Activated naive CD4-positive, alpha-beta T cell treated with anti-CD3 and anti-CD28 coated beads, Interleukin-2, amount 10 ng/mL, durations not matched to agents 7 days and 5 days (primary cell): ENCODE data around the gene KDSR.

ENCODE experiments used
- CTCF ChIA-PET: fragments of 350-600 bp; sonication (Branson Sonifier 250); formaldehyde crosslinking; loops from one replicate; lab custom pipeline; 2021; ENCODE audit warnings: antibody characterized with exemption; lab: Charles Lee
- DNase-seq: peaks from one replicate; pipeline ENCODE4 v3.0.0-alpha.2; 2020
- H3K27ac Mint-ChIP-seq: one replicate; pipeline ENCODE4 v1.8.0; 2021; ENCODE audit warnings: mild to moderate bottlenecking, moderate library complexity, mixed read lengths
- H3K27me3 Mint-ChIP-seq: one replicate; pipeline ENCODE4 v1.8.0; 2021; ENCODE audit warnings: mild to moderate bottlenecking, mixed read lengths
- H3K36me3 Mint-ChIP-seq: one replicate; pipeline ENCODE4 v1.8.0; 2021; ENCODE audit warnings: mixed read lengths
- H3K4me1 Mint-ChIP-seq: one replicate; pipeline ENCODE4 v1.8.0; 2021; ENCODE audit warnings: mixed read lengths
- H3K4me3 Mint-ChIP-seq: one replicate; pipeline ENCODE4 v1.8.0; 2021; ENCODE audit warnings: mild to moderate bottlenecking, moderate library complexity, mixed read lengths
- H3K9me3 Mint-ChIP-seq: one replicate; pipeline ENCODE4 v1.8.0; 2021; ENCODE audit warnings: mixed read lengths

KDSR gene

GRCh38 chr18:63302636-63303405, 64.2 kb downstream of the KDSR start:
- peak overlapping the region; percentile 8 for H3K4me3 Mint-ChIP-seq
- H3K9me3 Mint-ChIP-seq: no peaks in the 10 kb centered on the region
- DNase-seq: no peak
- H3K27ac Mint-ChIP-seq: peak overlapping the region; percentile 73
- H3K27me3 Mint-ChIP-seq: no peaks in the 10 kb centered on the region
- CTCF ChIA-PET: interaction anchor here (0.6 to 1.7 kb wide), 4 partner anchors 9 to 256 kb away, joined by 3 to 9 read pairs (median 4); no protein-coding TSS in a partner anchor
- peaks cover 83% of the 10 kb centered on the region for H3K36me3 Mint-ChIP-seq
- peaks cover 94% of the 10 kb centered on the region for H3K4me1 Mint-ChIP-seq

- Mint-ChIP-seq H3K36me3 (peaks cover 83% of the 10 kb centered on the region), H3K9me3 (no peaks in the 10 kb centered on the region), H3K27me3 (no peaks in the 10 kb centered on the region), H3K27ac (peak overlapping the region; percentile 73), H3K4me3 (no peak overlapping the region), H3K4me1 (peaks cover 94% of the 10 kb centered on the region)
- DNase-seq: no peak
- CTCF ChIA-PET: interaction anchor here (0.6 to 1.7 kb wide), 3 partner anchors 10 to 256 kb away, joined by 3 to 9 read pairs (median 5); no protein-coding TSS in a partner anchor
These were observed 64.8 kb downstream of the KDSR start for GRCh38 chr18:63302220-63302619.

GRCh38 chr18:63301434-63301833, 65.6 kb downstream of the KDSR start:
- no peaks in the 10 kb centered on the region for H3K9me3 Mint-ChIP-seq
- H3K27ac Mint-ChIP-seq: peak overlapping the region; percentile 42
- no peak overlapping the region for H3K4me3 Mint-ChIP-seq
- peaks cover 88% of the 10 kb centered on the region for H3K4me1 Mint-ChIP-seq
- peaks cover 79% of the 10 kb centered on the region for H3K36me3 Mint-ChIP-seq
- CTCF ChIA-PET: interaction anchor here (0.8 to 1.7 kb wide), 3 partner anchors 11 to 181 kb away, joined by 3 to 9 read pairs (median 5); no protein-coding TSS in a partner anchor
- no peak for DNase-seq
- no peaks in the 10 kb centered on the region for H3K27me3 Mint-ChIP-seq

GRCh38 chr18:63299837-63300745, 66.9 kb downstream of the KDSR start:
- no peaks in the 10 kb centered on the region for H3K27me3 Mint-ChIP-seq
- peak overlapping the region; percentile 31 for H3K4me3 Mint-ChIP-seq
- H3K36me3 Mint-ChIP-seq: peaks cover 83% of the 10 kb centered on the region
- peaks cover 88% of the 10 kb centered on the region for H3K4me1 Mint-ChIP-seq
- DNase-seq: peak; percentile 49
- no peaks in the 10 kb centered on the region for H3K9me3 Mint-ChIP-seq
- peak overlapping the region; percentile 87 for H3K27ac Mint-ChIP-seq
- CTCF ChIA-PET: interaction anchor here (0.8 to 3.1 kb wide), 3 partner anchors 18 to 169 kb away, joined by 3 to 25 read pairs (median 4); partner anchors contain the start of gene BCL2

- Mint-ChIP-seq H3K4me3 (peak overlapping the region; percentile 50), H3K36me3 (peaks cover 82% of the 10 kb centered on the region), H3K9me3 (no peaks in the 10 kb centered on the region), H3K4me1 (peaks cover 78% of the 10 kb centered on the region), H3K27ac (peak overlapping the region; percentile 87), H3K27me3 (no peaks in the 10 kb centered on the region)
- CTCF ChIA-PET: interaction anchor here (1.0 to 3.1 kb wide), 6 partner anchors 10 to 137 kb away, joined by 3 to 25 read pairs (median 4); partner anchors contain the start of gene BCL2
- DNase-seq: peak; percentile 65
These were observed 68.3 kb downstream of the KDSR start for GRCh38 chr18:63298400-63299365.

GRCh38 chr18:63297687-63298399, 69.2 kb downstream of the KDSR start:
- no peaks in the 10 kb centered on the region for H3K9me3 Mint-ChIP-seq
- H3K4me1 Mint-ChIP-seq: peaks cover 70% of the 10 kb centered on the region
- peaks cover 85% of the 10 kb centered on the region for H3K36me3 Mint-ChIP-seq
- peak overlapping the region; percentile 87 for H3K27ac Mint-ChIP-seq
- no peak for DNase-seq
- no peaks in the 10 kb centered on the region for H3K27me3 Mint-ChIP-seq
- no peak overlapping the region for H3K4me3 Mint-ChIP-seq
- CTCF ChIA-PET: interaction anchor here (1.1 to 3.1 kb wide), 5 partner anchors 10 to 136 kb away, joined by 3 to 25 read pairs (median 5); partner anchors contain the start of gene BCL2

- Mint-ChIP-seq H3K4me1 (peaks cover 31% of the 10 kb centered on the region), H3K36me3 (peaks cover 79% of the 10 kb centered on the region), H3K9me3 (no peaks in the 10 kb centered on the region), H3K27me3 (no peaks in the 10 kb centered on the region), H3K27ac (peak overlapping the region; percentile 31), H3K4me3 (no peak overlapping the region)
- DNase-seq: no peak
- CTCF ChIA-PET: no interaction called here
These were observed 73.1 kb downstream of the KDSR start for GRCh38 chr18:63293935-63294334.

- CTCF ChIA-PET: interaction anchor here (0.9 to 1.9 kb wide), 2 partner anchors 22 to 25 kb away, joined by 4 to 8 read pairs; no protein-coding TSS in a partner anchor
- H3K27ac Mint-ChIP-seq: peak overlapping the region; percentile 31
- no peak for DNase-seq
- no peaks in the 10 kb centered on the region for H3K9me3 Mint-ChIP-seq
- peaks cover 22% of the 10 kb centered on the region for H3K4me1 Mint-ChIP-seq
- H3K36me3 Mint-ChIP-seq: peaks cover 71% of the 10 kb centered on the region
- no peaks in the 10 kb centered on the region for H3K27me3 Mint-ChIP-seq
- no peak overlapping the region for H3K4me3 Mint-ChIP-seq
These were observed 73.9 kb downstream of the KDSR start for GRCh38 chr18:63292831-63293683.

GRCh38 chr18:63291278-63291677, 75.7 kb downstream of the KDSR start:
- H3K4me3 Mint-ChIP-seq: peak overlapping the region; percentile 65
- H3K27me3 Mint-ChIP-seq: no peaks in the 10 kb centered on the region
- CTCF ChIA-PET: no interaction called here
- peaks cover 11% of the 10 kb centered on the region for H3K4me1 Mint-ChIP-seq
- H3K9me3 Mint-ChIP-seq: no peaks in the 10 kb centered on the region
- H3K36me3 Mint-ChIP-seq: peaks cover 59% of the 10 kb centered on the region
- no peak for DNase-seq
- peak overlapping the region; percentile 80 for H3K27ac Mint-ChIP-seq

- peak overlapping the region; percentile 65 for H3K4me3 Mint-ChIP-seq
- no peaks in the 10 kb centered on the region for H3K9me3 Mint-ChIP-seq
- H3K4me1 Mint-ChIP-seq: peaks cover 10% of the 10 kb centered on the region
- H3K27ac Mint-ChIP-seq: peak overlapping the region; percentile 80
- H3K27me3 Mint-ChIP-seq: no peaks in the 10 kb centered on the region
- CTCF ChIA-PET: interaction anchor here (0.7 kb wide), 1 partner anchor 18 kb away, joined by 4 read pairs; no protein-coding TSS in a partner anchor
- peak; percentile 69 for DNase-seq
- peaks cover 54% of the 10 kb centered on the region for H3K36me3 Mint-ChIP-seq
These were observed 76.2 kb downstream of the KDSR start for GRCh38 chr18:63290821-63291200.

GRCh38 chr18:63290166-63290820, 76.7 kb downstream of the KDSR start:
- H3K4me3 Mint-ChIP-seq: peak overlapping the region; percentile 65
- no peaks in the 10 kb centered on the region for H3K27me3 Mint-ChIP-seq
- peaks cover 5% of the 10 kb centered on the region for H3K4me1 Mint-ChIP-seq
- peak overlapping the region; percentile 80 for H3K27ac Mint-ChIP-seq
- no peaks in the 10 kb centered on the region for H3K9me3 Mint-ChIP-seq
- peaks cover 51% of the 10 kb centered on the region for H3K36me3 Mint-ChIP-seq
- DNase-seq: no peak
- CTCF ChIA-PET: interaction anchor here (0.7 kb wide), 1 partner anchor 18 kb away, joined by 4 read pairs; no protein-coding TSS in a partner anchor
